ENCODE results near the gene CREBRF.

The CREBRF gene

GRCh38 chr5:173161148-173161547, 105.0 kb downstream of the CREBRF start:
- DNase-seq: no peak

GRCh38 chr5:173163219-173163618, 107.1 kb downstream of the CREBRF start:
- no peak for DNase-seq

- DNase-seq: no peak
Measured at GRCh38 chr5:173165177-173166016, 109.2 kb downstream of the CREBRF start.

- no peak for DNase-seq
Measured at GRCh38 chr5:173172166-173172565, 116.0 kb downstream of the CREBRF start.

GRCh38 chr5:173175523-173175922, 119.4 kb downstream of the CREBRF start:
- no peak for DNase-seq

GRCh38 chr5:173178369-173178910, 122.3 kb downstream of the CREBRF start:
- DNase-seq: no peak

- DNase-seq: no peak
Measured at GRCh38 chr5:173180331-173180730, 124.2 kb downstream of the CREBRF start.

GRCh38 chr5:173187054-173187743, 131.0 kb downstream of the CREBRF start:
- DNase-seq: no peak

- DNase-seq: no peak
Measured at GRCh38 chr5:173188280-173188679, 132.1 kb downstream of the CREBRF start.

Data from activated CD4-positive, alpha-beta T cell treated with anti-CD3 and anti-CD28 coated beads, Interleukin-2, amount 50 U/mL, for 4 hours (primary cell).